ENCODE measurements around the gene FEZF2.

FEZF2 gene

DNA sequence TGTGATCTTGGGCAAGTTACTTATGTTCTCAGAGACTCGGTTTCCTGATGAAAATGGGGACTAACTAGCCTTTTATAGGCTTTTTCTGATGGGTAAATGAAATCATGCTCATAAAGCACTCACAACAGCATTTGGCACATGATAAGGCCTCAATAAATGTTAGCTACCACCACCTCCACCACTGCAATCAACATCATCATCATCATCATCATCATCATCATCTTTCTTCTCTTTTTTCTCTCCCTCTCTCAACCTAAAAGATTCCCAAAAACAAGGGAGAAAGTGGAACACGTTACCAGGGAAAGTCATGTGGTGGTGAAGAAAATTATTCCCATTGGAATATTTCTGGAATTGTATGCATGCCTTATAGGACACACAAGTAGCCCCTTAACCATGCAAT lies 33.6 kb upstream of the FEZF2 start:
- TF ChIP-seq, protein P1, sequence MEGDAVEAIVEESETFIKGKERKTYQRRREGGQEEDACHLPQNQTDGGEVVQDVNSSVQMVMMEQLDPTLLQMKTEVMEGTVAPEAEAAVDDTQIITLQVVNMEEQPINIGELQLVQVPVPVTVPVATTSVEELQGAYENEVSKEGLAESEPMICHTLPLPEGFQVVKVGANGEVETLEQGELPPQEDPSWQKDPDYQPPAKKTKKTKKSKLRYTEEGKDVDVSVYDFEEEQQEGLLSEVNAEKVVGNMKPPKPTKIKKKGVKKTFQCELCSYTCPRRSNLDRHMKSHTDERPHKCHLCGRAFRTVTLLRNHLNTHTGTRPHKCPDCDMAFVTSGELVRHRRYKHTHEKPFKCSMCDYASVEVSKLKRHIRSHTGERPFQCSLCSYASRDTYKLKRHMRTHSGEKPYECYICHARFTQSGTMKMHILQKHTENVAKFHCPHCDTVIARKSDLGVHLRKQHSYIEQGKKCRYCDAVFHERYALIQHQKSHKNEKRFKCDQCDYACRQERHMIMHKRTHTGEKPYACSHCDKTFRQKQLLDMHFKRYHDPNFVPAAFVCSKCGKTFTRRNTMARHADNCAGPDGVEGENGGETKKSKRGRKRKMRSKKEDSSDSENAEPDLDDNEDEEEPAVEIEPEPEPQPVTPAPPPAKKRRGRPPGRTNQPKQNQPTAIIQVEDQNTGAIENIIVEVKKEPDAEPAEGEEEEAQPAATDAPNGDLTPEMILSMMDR (IDR thresholded peaks at IDR 0.05; ENCODE audit: low read depth, low read length) = no peak
- DNase-seq = no peak

DNA sequence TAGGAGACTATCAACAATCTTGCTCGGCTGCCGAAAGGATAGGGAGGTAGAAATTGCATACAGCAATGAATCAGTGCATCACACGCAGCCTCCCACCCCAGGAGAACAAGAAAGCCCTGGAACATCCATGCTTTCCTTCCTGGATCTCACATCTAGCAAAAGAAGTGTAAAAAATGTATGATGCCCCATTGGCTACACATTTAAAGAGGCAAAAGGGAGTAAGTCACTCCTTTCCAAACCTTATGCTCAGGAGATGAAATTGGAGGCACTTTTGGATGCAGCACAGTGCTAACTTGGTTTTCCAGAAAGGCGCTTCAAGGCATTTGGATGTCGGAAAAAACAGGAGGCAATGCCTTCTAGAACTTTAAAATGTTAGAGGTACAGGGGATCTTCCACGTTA lies 32.2 kb upstream of the FEZF2 start:
- no peaks in the 10 kb centered on the region for H3K36me3 ChIP-seq
- no peaks in the 10 kb centered on the region for H3K27me3 ChIP-seq
- no peaks in the 10 kb centered on the region for H3K4me1 ChIP-seq
- no peaks in the 10 kb centered on the region for H3K9me3 ChIP-seq
- DNase-seq = no peak
- TF ChIP-seq, protein P1 (IDR thresholded peaks at IDR 0.05; ENCODE audit: low read depth, low read length) = no peak
- no peak overlapping the region for H3K4me3 ChIP-seq (ENCODE audit: low read depth, low read length)

More for the DNA sequence above, 33.6 kb upstream of the FEZF2 start:
- no peak overlapping the region for H3K4me3 ChIP-seq (ENCODE audit: low read depth, low read length)
- H3K4me1 ChIP-seq = no peaks in the 10 kb centered on the region
- no peaks in the 10 kb centered on the region for H3K36me3 ChIP-seq
- no peaks in the 10 kb centered on the region for H3K9me3 ChIP-seq
- H3K27me3 ChIP-seq = no peaks in the 10 kb centered on the region

DNA sequence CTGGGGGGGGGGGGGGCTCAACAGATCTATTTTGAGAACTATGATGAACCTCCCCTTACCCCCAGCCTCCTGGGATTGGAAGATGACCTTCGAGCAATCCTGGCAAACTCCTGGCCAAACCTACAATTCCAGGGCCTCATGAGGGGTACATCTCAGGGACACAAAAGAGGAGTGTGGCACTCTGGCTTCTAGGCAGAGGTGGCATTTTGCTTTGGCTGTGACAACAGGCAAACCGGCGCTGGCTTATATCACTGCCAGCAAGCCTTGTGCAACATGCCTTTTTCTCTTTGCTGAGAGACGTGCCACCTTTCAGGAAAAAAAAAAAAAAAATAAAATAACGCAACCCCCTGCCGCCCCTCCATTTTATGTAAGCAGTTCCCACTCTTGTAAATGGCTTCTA lies 31.8 kb upstream of the FEZF2 start:
- Histone ChIP-seq H3K27me3 (no peaks in the 10 kb centered on the region), H3K4me3 (ENCODE audit: low read depth, low read length) (no peak overlapping the region), H3K9me3 (no peaks in the 10 kb centered on the region), H3K4me1 (no peaks in the 10 kb centered on the region), H3K36me3 (no peaks in the 10 kb centered on the region)
- DNase-seq = no peak
- TF ChIP-seq, protein P1 (IDR thresholded peaks at IDR 0.05; ENCODE audit: low read depth, low read length) = no peak

DNA sequence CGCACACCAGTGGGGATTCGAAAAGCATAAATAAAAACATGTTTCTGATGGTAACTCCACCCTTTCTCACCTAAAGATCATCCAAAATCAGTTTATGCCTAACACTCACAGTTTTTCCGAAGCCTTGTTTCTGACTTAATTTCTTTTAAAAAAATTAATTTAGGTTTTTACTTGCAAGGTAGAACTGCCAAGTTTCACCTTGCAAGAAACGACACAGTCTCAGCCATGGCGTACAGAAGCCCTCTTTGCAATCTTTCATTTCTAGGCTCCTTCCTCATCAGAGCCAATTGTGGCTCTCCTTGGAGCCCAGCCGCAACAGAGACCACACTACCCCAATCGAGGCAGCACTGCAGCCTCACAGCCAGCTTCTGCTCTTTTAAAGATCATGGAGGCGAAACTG lies 31.0 kb upstream of the FEZF2 start:
- Histone ChIP-seq H3K9me3 (no peaks in the 10 kb centered on the region), H3K4me3 (ENCODE audit: low read depth, low read length) (no peak overlapping the region), H3K36me3 (no peaks in the 10 kb centered on the region), H3K4me1 (no peaks in the 10 kb centered on the region), H3K27me3 (no peaks in the 10 kb centered on the region)
- TF ChIP-seq, protein P1 (IDR thresholded peaks at IDR 0.05; ENCODE audit: low read depth, low read length) = no peak
- DNase-seq = no peak

DNA sequence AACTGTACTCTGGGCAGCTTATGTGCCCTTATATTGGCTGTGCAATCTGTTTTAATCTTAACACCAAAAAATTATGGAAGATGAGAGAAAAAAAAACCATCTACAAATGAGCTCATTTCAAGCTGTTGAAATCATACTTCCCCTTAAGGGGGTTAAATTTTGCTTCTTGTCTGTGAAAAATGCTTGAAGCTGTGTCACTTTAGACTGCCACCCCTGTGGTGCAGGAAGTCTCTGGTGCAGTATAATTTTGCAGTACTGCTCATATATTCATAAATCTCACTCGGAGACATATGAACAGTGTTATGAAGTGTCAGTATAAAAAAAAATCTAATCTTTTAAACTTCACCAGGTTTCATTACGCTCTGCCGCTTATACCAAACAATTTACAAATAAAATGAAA lies 30.4 kb upstream of the FEZF2 start:
- Histone ChIP-seq H3K27me3 (no peaks in the 10 kb centered on the region), H3K9me3 (no peaks in the 10 kb centered on the region), H3K36me3 (no peaks in the 10 kb centered on the region), H3K4me1 (no peaks in the 10 kb centered on the region), H3K4me3 (ENCODE audit: low read depth, low read length) (no peak overlapping the region)
- no peak for DNase-seq
- TF ChIP-seq, protein P1 (IDR thresholded peaks at IDR 0.05; ENCODE audit: low read depth, low read length) = no peak

DNA sequence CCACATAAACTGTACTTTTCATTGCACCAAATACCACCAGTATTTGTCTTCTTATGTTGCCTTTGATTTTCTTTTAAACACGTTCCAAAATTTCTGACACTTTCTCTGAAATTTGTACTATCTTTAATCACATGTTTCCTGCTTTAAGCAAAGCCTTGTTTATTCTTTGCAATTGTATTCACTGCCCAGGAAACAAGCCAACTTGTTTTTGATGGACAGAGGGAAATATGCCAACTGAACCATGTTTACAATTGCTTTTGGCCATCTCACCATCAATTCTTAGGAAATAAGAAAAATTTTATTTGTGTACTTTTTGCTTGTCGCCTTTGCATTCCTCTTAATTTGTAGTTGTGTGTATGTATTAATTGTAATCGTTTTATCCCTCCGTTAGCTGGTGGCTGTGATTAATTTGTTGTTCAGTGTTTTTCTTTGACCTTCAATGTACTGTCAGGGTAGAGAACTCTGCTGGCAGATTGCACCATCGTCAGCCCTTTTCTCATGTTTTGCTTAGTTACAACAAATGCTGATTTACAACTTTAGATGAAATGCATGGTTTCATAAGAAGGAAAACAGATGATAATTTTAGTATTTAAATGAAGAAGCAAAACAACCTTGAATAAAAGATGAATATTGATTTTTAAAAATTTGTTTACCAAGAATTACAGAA lies 19.4 kb upstream of the FEZF2 start:
- H3K4me3 ChIP-seq (ENCODE audit: low read depth, low read length) = no peak overlapping the region

More for the DNA sequence above, 19.4 kb upstream of the FEZF2 start:
- H3K9me3 ChIP-seq = no peaks in the 10 kb centered on the region
- no peaks in the 10 kb centered on the region for H3K36me3 ChIP-seq
- H3K27me3 ChIP-seq = peaks cover 27% of the 10 kb centered on the region
- TF ChIP-seq, protein P1 (IDR thresholded peaks at IDR 0.05; ENCODE audit: low read depth, low read length) = no peak
- H3K4me1 ChIP-seq = no peaks in the 10 kb centered on the region; the same call in 1 of the 2 replicates
- DNase-seq = no peak

All from BE2C (cell line).